ENCODE results near the gene MIER1.

DNA sequence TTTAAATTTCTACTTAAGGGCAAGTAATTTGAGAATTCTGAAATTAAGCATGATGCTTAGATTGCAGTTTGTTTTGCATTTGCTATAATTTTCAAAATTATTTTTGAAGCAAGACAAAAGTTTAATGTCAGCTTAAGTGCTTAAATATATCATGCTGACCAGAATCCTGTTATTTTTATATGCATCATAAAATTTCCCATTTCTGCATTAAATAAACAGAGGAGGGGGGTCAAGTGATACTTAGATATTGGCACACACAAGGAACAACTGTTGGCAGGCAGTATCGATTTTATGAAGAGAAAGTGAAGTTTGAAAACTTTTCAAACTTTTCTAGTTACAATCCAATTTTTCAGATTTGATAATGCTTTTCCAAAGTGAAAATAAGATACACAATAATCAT lies 61.0 kb downstream of the MIER1 start:
- TF ChIP-seq, protein P1, sequence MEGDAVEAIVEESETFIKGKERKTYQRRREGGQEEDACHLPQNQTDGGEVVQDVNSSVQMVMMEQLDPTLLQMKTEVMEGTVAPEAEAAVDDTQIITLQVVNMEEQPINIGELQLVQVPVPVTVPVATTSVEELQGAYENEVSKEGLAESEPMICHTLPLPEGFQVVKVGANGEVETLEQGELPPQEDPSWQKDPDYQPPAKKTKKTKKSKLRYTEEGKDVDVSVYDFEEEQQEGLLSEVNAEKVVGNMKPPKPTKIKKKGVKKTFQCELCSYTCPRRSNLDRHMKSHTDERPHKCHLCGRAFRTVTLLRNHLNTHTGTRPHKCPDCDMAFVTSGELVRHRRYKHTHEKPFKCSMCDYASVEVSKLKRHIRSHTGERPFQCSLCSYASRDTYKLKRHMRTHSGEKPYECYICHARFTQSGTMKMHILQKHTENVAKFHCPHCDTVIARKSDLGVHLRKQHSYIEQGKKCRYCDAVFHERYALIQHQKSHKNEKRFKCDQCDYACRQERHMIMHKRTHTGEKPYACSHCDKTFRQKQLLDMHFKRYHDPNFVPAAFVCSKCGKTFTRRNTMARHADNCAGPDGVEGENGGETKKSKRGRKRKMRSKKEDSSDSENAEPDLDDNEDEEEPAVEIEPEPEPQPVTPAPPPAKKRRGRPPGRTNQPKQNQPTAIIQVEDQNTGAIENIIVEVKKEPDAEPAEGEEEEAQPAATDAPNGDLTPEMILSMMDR (IDR thresholded peaks at IDR 0.05; ENCODE audit: borderline replicate concordance, extremely low read depth, low read length, poor library complexity, severe bottlenecking), result no peak
- no peak for TF ChIP-seq EZH2 (IDR thresholded peaks at IDR 0.05; ENCODE audit: borderline replicate concordance, low read depth, low read length, severe bottlenecking)

Data from DND-41 (cell line).